Muscle layer of duodenum (tissue), 2 donors: ENCODE data around the gene NAALAD2.
A peak's percentile ranks its signal among the peaks of the same experiment; 100 is the strongest.
"Not testable (repeated sequence)": the region's sequence is repeated elsewhere in the genome, so short reads cannot be mapped to it uniquely, and the experiment has no call there.

Experiments used
- H3K27ac ChIP-seq: one replicate; pipeline ENCODE4 v1.7.0; 2013; ENCODE audit warnings: mild to moderate bottlenecking, low read length
- H3K27me3 ChIP-seq: one replicate; pipeline ENCODE4 v1.7.0; 2013; ENCODE audit warnings: low read depth, mild to moderate bottlenecking, control low read depth, low read length
- H3K36me3 ChIP-seq, 2 donors: one replicate each; pipeline ENCODE4 v1.7.0; 2013; ENCODE audit warnings: low read length in 2 of 2, control low read depth in 1 of 2, mild to moderate bottlenecking in 1 of 2; ENCODE audit not compliant: insufficient read depth in 2 of 2, control insufficient read depth in 1 of 2
- H3K4me1 ChIP-seq, 2 donors: one replicate each; pipeline ENCODE4 v1.7.0; 2013; ENCODE audit warnings: low read length in 2 of 2, mild to moderate bottlenecking in 2 of 2, control low read depth in 1 of 2, moderate library complexity in 1 of 2; ENCODE audit not compliant: insufficient read depth in 2 of 2, control insufficient read depth in 1 of 2
- H3K4me3 ChIP-seq, 2 donors: one replicate each; pipeline ENCODE4 v1.7.0; 2013; ENCODE audit warnings: low read length in 2 of 2, low read depth in 1 of 2, mild to moderate bottlenecking in 1 of 2
- H3K9me3 ChIP-seq, 2 donors: one replicate each; pipeline ENCODE4 v1.7.0; 2013; ENCODE audit warnings: low read length in 2 of 2, control low read depth in 1 of 2, mild to moderate bottlenecking in 1 of 2; ENCODE audit not compliant: control insufficient read depth in 1 of 2
- donor health status: healthy.

Gene NAALAD2

GRCh38 chr11:90135016-90135415 lies 553 bp downstream of the NAALAD2 start:
- H3K4me3 ChIP-seq: peak overlapping the region; percentile 69 to 82
- peaks cover 4% of the 10 kb centered on the region for H3K27me3 ChIP-seq
- H3K9me3 ChIP-seq: no peaks in the 10 kb centered on the region
- no peak overlapping the region for H3K27ac ChIP-seq
- no peaks in the 10 kb centered on the region for H3K36me3 ChIP-seq
- H3K4me1 ChIP-seq: peaks cover 0 to 12% of the 10 kb centered on the region in 2 donors

- no peak overlapping the region for H3K27ac ChIP-seq
- no peaks in the 10 kb centered on the region for H3K36me3 ChIP-seq
- no peak overlapping the region for H3K4me3 ChIP-seq
- no peaks in the 10 kb centered on the region for H3K9me3 ChIP-seq
- H3K27me3 ChIP-seq: no peaks in the 10 kb centered on the region
- H3K4me1 ChIP-seq: no peaks in the 10 kb centered on the region
These were observed 14.4 kb downstream of the NAALAD2 start for GRCh38 chr11:90148900-90149299.

GRCh38 chr11:90166982-90167573 lies 32.6 kb downstream of the NAALAD2 start:
- H3K4me3 ChIP-seq, H3K36me3 ChIP-seq, H3K27me3 ChIP-seq, H3K9me3 ChIP-seq, H3K4me1 ChIP-seq, H3K27ac ChIP-seq: not testable (repeated sequence)

GRCh38 chr11:90167704-90168103 lies 33.2 kb downstream of the NAALAD2 start:
- not testable (repeated sequence) for H3K4me3 ChIP-seq, H3K36me3 ChIP-seq, H3K4me1 ChIP-seq, H3K9me3 ChIP-seq, H3K27ac ChIP-seq, H3K27me3 ChIP-seq

GRCh38 chr11:90168571-90168970 lies 34.1 kb downstream of the NAALAD2 start:
- no peaks in the 10 kb centered on the region for H3K27me3 ChIP-seq
- no peak overlapping the region for H3K27ac ChIP-seq
- no peak overlapping the region for H3K4me3 ChIP-seq
- H3K36me3 ChIP-seq: no peaks in the 10 kb centered on the region
- no peaks in the 10 kb centered on the region for H3K9me3 ChIP-seq
- no peaks in the 10 kb centered on the region for H3K4me1 ChIP-seq

- no peak overlapping the region for H3K27ac ChIP-seq
- no peaks in the 10 kb centered on the region for H3K27me3 ChIP-seq
- H3K4me3 ChIP-seq: no peak overlapping the region
- H3K36me3 ChIP-seq: no peaks in the 10 kb centered on the region
- no peaks in the 10 kb centered on the region for H3K9me3 ChIP-seq
- H3K4me1 ChIP-seq: no peaks in the 10 kb centered on the region
These were observed 36.9 kb downstream of the NAALAD2 start for GRCh38 chr11:90171359-90171758.

GRCh38 chr11:90176069-90176468 lies 41.6 kb downstream of the NAALAD2 start:
- H3K27me3 ChIP-seq: no peaks in the 10 kb centered on the region
- no peaks in the 10 kb centered on the region for H3K36me3 ChIP-seq
- no peaks in the 10 kb centered on the region for H3K9me3 ChIP-seq
- H3K27ac ChIP-seq: no peak overlapping the region
- no peak overlapping the region for H3K4me3 ChIP-seq
- no peaks in the 10 kb centered on the region for H3K4me1 ChIP-seq

GRCh38 chr11:90178751-90179150 lies 44.3 kb downstream of the NAALAD2 start:
- Histone ChIP-seq H3K4me1 (no peaks in the 10 kb centered on the region), H3K4me3 (no peak overlapping the region), H3K27ac (no peak overlapping the region), H3K27me3 (no peaks in the 10 kb centered on the region), H3K9me3 (no peaks in the 10 kb centered on the region), H3K36me3 (no peaks in the 10 kb centered on the region)

GRCh38 chr11:90179923-90180322 lies 45.5 kb downstream of the NAALAD2 start:
- Histone ChIP-seq H3K27ac (no peak overlapping the region), H3K9me3 (no peaks in the 10 kb centered on the region), H3K4me3 (no peak overlapping the region), H3K4me1 (no peaks in the 10 kb centered on the region), H3K27me3 (no peaks in the 10 kb centered on the region), H3K36me3 (no peaks in the 10 kb centered on the region)

- Histone ChIP-seq H3K4me3 (no peak overlapping the region), H3K27ac (no peak overlapping the region), H3K9me3 (no peaks in the 10 kb centered on the region), H3K27me3 (no peaks in the 10 kb centered on the region), H3K4me1 (no peaks in the 10 kb centered on the region), H3K36me3 (no peaks in the 10 kb centered on the region)
These were observed 53.4 kb downstream of the NAALAD2 start for GRCh38 chr11:90187839-90188238.

GRCh38 chr11:90189011-90189410 lies 54.5 kb downstream of the NAALAD2 start:
- H3K27ac ChIP-seq: no peak overlapping the region
- H3K9me3 ChIP-seq: no peaks in the 10 kb centered on the region
- H3K4me1 ChIP-seq: no peaks in the 10 kb centered on the region
- no peaks in the 10 kb centered on the region for H3K36me3 ChIP-seq
- H3K4me3 ChIP-seq: no peak overlapping the region
- no peaks in the 10 kb centered on the region for H3K27me3 ChIP-seq

GRCh38 chr11:90192869-90193582 lies 58.6 kb downstream of the NAALAD2 start:
- H3K9me3 ChIP-seq: no peaks in the 10 kb centered on the region

More at GRCh38 chr11:90192869-90193582, 58.6 kb downstream of the NAALAD2 start:
- no peaks in the 10 kb centered on the region for H3K4me1 ChIP-seq
- H3K27me3 ChIP-seq: no peaks in the 10 kb centered on the region
- H3K4me3 ChIP-seq: no peak overlapping the region
- H3K27ac ChIP-seq: no peak overlapping the region
- peaks cover 4% of the 10 kb centered on the region in 2 donors for H3K36me3 ChIP-seq
